GM12878 (cell line): Measurements from ENCODE around the gene STXBP2. TPM values are rescaled to one million over a fixed set of nuclear protein-coding genes. Genes with fewer than 3 reads are reported as not detected.

Experiments
- ATAC-seq: fragments of 200-7000 bp; cut with Tn5 transposase; 3 replicates; pipeline ENCODE4 v1.9.1; 2020; ENCODE audit warnings: mild to moderate bottlenecking, moderate library complexity
- BruUV-seq: library from RNA; stranded (reverse); fragments of 400-500 nt; replicated peaks from 2 replicates; lab custom pipeline; 2021; lab: Mats Ljungman, UMichigan
- CTCF ChIA-PET: fragments of 300-600 bp; sonication (Branson Sonifier 250); formaldehyde crosslinking; extraction: SDS; loops from one replicate; lab custom pipeline; 2021; ENCODE audit warnings: inconsistent platforms; lab: Yijun Ruan, JAX
- POLR2A ChIA-PET: fragments of 350-600 bp; formaldehyde crosslinking; extraction: SDS; loops from one replicate; lab custom pipeline; 2021; ENCODE audit warnings: inconsistent platforms; lab: Charles Lee
- RAD21 ChIA-PET: fragments of 300-600 bp; sonication (Branson Sonifier 250); formaldehyde crosslinking; loops from one replicate; lab custom pipeline; 2023; ENCODE audit warnings: antibody characterized with exemption; ENCODE audit not compliant: unreplicated experiment; lab: Charles Lee
- SMC1A ChIA-PET: fragments of 300-600 bp; sonication (Branson Sonifier 250); formaldehyde crosslinking; loops from one replicate; lab custom pipeline; 2023; ENCODE audit not compliant: unreplicated experiment, uncharacterized antibody; lab: Charles Lee
- DNase-seq: peaks from one replicate; pipeline ENCODE4 v3.0.0-alpha.2; 2011; ENCODE audit warnings: low read depth, low spot score
- FAIRE-seq: peaks from 3 replicates; lab custom pipeline; 2011; peaks lifted over from hg19 to GRCh38; lab: Jason Lieb, UNC
- H2AFZ ChIP-seq: 2 replicates; pipeline ENCODE4 v1.6.0; 2011; ENCODE audit warnings: low read depth, low read length, control low read depth; ENCODE audit not compliant: control insufficient read depth
- H3K27ac ChIP-seq: 2 replicates; pipeline ENCODE4 v1.5.1; 2011; ENCODE audit warnings: control low read depth; ENCODE audit not compliant: control insufficient read depth, insufficient read depth
- H3K27me3 ChIP-seq, 2 experiments: replicated peaks in 1 of 2; 2 replicates each; pipeline versions ENCODE4 v1.6.0 to v1.6.1; 2011; ENCODE audit warnings: low read length in 1 of 2; ENCODE audit not compliant: control insufficient read depth in 2 of 2, insufficient read depth in 2 of 2
- H3K36me3 ChIP-seq, 2 experiments: 2 replicates each; pipeline ENCODE4 v1.5.1; 2011; ENCODE audit warnings: low read length in 1 of 2; ENCODE audit not compliant: control insufficient read depth in 2 of 2, insufficient read depth in 2 of 2
- H3K4me1 ChIP-seq: 2 replicates; pipeline ENCODE4 v1.6.1; 2011; ENCODE audit warnings: mild to moderate bottlenecking, low read length, moderate library complexity, mixed read lengths; ENCODE audit not compliant: control insufficient read depth, insufficient read depth
- H3K4me2 ChIP-seq: 2 replicates; pipeline ENCODE4 v1.6.0; 2011; ENCODE audit warnings: control low read depth; ENCODE audit not compliant: control insufficient read depth, insufficient read depth
- H3K4me3 ChIP-seq: fragments of 200-600 bp; sonication (generic); 2 replicates; pipeline ENCODE4 v1.5.1; 2016
- H3K79me2 ChIP-seq: 2 replicates; pipeline ENCODE4 v1.6.0; 2011; ENCODE audit warnings: low read length; ENCODE audit not compliant: control insufficient read depth, insufficient read depth
- H3K9ac ChIP-seq: 2 replicates; pipeline ENCODE4 v1.8.0; 2011; ENCODE audit warnings: low read length, control low read depth, mixed read lengths; ENCODE audit not compliant: control insufficient read depth, insufficient read depth
- H3K9me3 ChIP-seq: replicated peaks from 3 replicates; pipeline ENCODE4 v1.5.1; 2011; ENCODE audit warnings: mild to moderate bottlenecking, low read length; ENCODE audit not compliant: control insufficient read depth, insufficient read depth
- H4K20me1 ChIP-seq: 2 replicates; pipeline ENCODE4 v1.6.0; 2011; ENCODE audit not compliant: control insufficient read depth, insufficient read depth
- CBFB ChIP-seq: IDR thresholded peaks from 2 replicates; pipeline ENCODE4 v1.6.1; 2016; ENCODE audit warnings: antibody characterized with exemption, low read depth
- IKZF2 ChIP-seq, 2 experiments: fragments of 450-650 bp; IDR thresholded peaks; 2 replicates each; pipeline ENCODE4 v1.6.1; 2017; ENCODE audit warnings: mild to moderate bottlenecking in 2 of 2, moderate library complexity in 2 of 2
- MEF2A ChIP-seq: IDR thresholded peaks from 2 replicates; pipeline ENCODE4 v1.6.1; 2011; ENCODE audit warnings: low read depth, mild to moderate bottlenecking, low read length, moderate library complexity; ENCODE audit not compliant: insufficient read depth
- NFXL1 ChIP-seq: fragments of 450-650 bp; IDR thresholded peaks from 2 replicates; pipeline ENCODE4 v1.6.1; 2017; ENCODE audit warnings: antibody characterized with exemption, mild to moderate bottlenecking, borderline replicate concordance
- NFYA ChIP-seq: IDR thresholded peaks from 2 replicates; pipeline ENCODE4 v1.6.1; 2011; ENCODE audit warnings: low read depth, mild to moderate bottlenecking, low read length, improper control_type of control experiment, borderline replicate concordance
- NR2F1 ChIP-seq: fragments of 450-650 bp; conservative IDR thresholded peaks from 2 replicates; pipeline ENCODE4 v1.6.1; 2017; ENCODE audit warnings: mild to moderate bottlenecking
- PML ChIP-seq: IDR thresholded peaks from 2 replicates; pipeline ENCODE4 v1.6.1; 2012; ENCODE audit warnings: low read length, inconsistent platforms
- RELA ChIP-seq: fragments of 450-650 bp; IDR thresholded peaks from 2 replicates; pipeline ENCODE4 v1.8.0; 2014; ENCODE audit warnings: borderline replicate concordance; ENCODE audit not compliant: partially characterized antibody
- SMARCA5 ChIP-seq: fragments of 450-650 bp; IDR thresholded peaks from 2 replicates; pipeline ENCODE4 v1.6.1; 2017; ENCODE audit warnings: mild to moderate bottlenecking
- YY1 ChIP-seq: IDR thresholded peaks from 2 replicates; pipeline ENCODE4 v1.6.1; 2011; ENCODE audit warnings: low read depth, mild to moderate bottlenecking, low read length
- ZNF207 ChIP-seq: fragments of 450-650 bp; IDR thresholded peaks from 2 replicates; pipeline ENCODE4 v1.6.1; 2014; ENCODE audit warnings: antibody characterized with exemption, mild to moderate bottlenecking, borderline replicate concordance
- WGBS: methylation state at CpG from one replicate; pipeline ENCODE4 v1.1.6; 2016; ENCODE audit warnings: low lambda C conversion rate; ENCODE audit not compliant: insufficient replicate concordance, insufficient coverage; ENCODE audit errors: missing lambda C conversion rate; 5-methylcytosine and 5-hydroxymethylcytosine counted together
- in situ Hi-C: fragments of 300-500 bp; cut with MboI; formaldehyde crosslinking; loops from 9 replicates; pipeline ENCODE4 v1.14.3; 2018; ENCODE audit warnings: mixed read lengths
- intact Hi-C: fragments of 100-400 bp; cut with micrococcal nuclease; formaldehyde crosslinking; loops from one replicate; pipeline ENCODE4 v1.14.2; 2022; ENCODE audit not compliant: unreplicated experiment
- polyA plus RNA-seq, 11 experiments: library from polyadenylated mRNA; depleted of rRNA in 4 of 11; unstranded in 6 of 11; stranded (reverse) in 5 of 11; fragments of >200 nt; fragmentation: Nextera tagmentation in 4 of 11; fragmentation: Illumina TruSeq in 1 of 11; extraction: Ambion mirVana in 4 of 11; extraction: Trizol in 1 of 11; gene quantifications; 1 replicate in 1 of 11; 2 replicates in 10 of 11; pipeline versions ENCODE4 v1.2.1 to v1.2.3, GENCODE V29; 2011 to 2016; ENCODE audit warnings: inconsistent platforms in 2 of 11, missing spikeins in 2 of 11, low read depth in 1 of 11
- total RNA-seq, 4 experiments: library from RNA; depleted of rRNA in 3 of 4; stranded (reverse); fragments of >200 nt in 3 of 4; fragmentation: Illumina TruSeq in 1 of 4; extraction: Trizol in 1 of 4; gene quantifications; 2 replicates each; pipeline versions ENCODE4 v1.2.1 to v1.2.3, GENCODE V29; 2013 to 2021
- TF ChIP-seq, protein P1 (sequence below): IDR thresholded peaks from 2 replicates; pipeline ENCODE4 v1.6.1; 2012; ENCODE audit warnings: low read length, inconsistent platforms
- TF ChIP-seq, protein P2 (sequence below): fragments of 450-650 bp; IDR thresholded peaks from 2 replicates; pipeline ENCODE4 v1.6.1; 2017; ENCODE audit warnings: mild to moderate bottlenecking, moderate library complexity

The STXBP2 gene
- total and polyA plus RNA-seq, 10 of the 15 experiments (the other 5 are each of a cell fraction or from before 2014, with no cell fraction given): 2.6 to 111 (median 61.4) TPM

DNA sequence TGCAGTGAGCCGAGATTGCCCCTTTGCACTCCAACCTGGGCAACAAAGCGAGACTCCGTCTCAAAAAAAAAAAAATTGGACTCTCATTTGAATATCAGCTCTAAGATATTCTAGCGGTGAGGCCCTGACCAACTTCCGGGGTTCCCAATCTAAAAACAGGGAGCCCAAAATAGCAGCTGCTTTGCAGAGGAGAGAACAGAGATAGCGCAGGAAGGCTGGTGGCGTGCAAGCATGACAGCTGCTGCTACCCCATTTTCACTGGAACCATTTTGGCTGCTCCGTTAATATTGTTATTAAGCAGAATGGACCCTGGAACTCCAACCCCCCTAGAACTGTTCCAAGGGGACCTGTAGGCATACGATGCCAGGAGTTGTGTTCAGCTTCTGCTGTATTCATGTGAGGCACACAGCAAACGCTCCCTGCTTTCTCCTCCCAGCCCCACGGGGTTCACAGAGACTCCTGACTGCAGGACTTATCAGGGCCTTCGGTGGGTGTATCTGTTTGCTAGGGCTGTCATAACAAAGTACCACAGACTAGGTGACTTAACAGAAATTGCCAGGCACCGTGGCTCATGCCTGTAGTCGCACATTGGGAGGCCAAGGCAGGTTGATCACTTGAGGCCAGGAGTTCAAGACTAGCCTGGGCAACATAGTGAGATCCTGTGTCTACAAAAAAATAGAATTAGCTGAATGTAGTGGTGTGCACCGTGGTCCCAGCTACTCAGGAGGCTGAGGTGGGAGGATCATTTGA lies 11.5 kb downstream of the STXBP2 start:
- RAD21 ChIA-PET: interaction anchor here (1.0 kb wide), 1 partner anchor 80 kb away, joined by 3 read pairs; no protein-coding TSS in a partner anchor

More for the DNA sequence above, 11.5 kb downstream of the STXBP2 start:
- no peaks in the 10 kb centered on the region; a peak in 2 of 4 replicates for H3K36me3 ChIP-seq
- DNase-seq: no peak
- no peaks in the 10 kb centered on the region for H4K20me1 ChIP-seq
- H3K9me3 ChIP-seq: no peaks in the 10 kb centered on the region
- in situ Hi-C loops: no loop called here
- intact Hi-C loops: no loop called here
- no peak overlapping the region for H3K27ac ChIP-seq
- 59% methylated on average over 15 of the region's 15 CpGs for WGBS
- H3K4me1 ChIP-seq: peaks cover 6% of the 10 kb centered on the region
- TF ChIP-seq, protein P1, sequence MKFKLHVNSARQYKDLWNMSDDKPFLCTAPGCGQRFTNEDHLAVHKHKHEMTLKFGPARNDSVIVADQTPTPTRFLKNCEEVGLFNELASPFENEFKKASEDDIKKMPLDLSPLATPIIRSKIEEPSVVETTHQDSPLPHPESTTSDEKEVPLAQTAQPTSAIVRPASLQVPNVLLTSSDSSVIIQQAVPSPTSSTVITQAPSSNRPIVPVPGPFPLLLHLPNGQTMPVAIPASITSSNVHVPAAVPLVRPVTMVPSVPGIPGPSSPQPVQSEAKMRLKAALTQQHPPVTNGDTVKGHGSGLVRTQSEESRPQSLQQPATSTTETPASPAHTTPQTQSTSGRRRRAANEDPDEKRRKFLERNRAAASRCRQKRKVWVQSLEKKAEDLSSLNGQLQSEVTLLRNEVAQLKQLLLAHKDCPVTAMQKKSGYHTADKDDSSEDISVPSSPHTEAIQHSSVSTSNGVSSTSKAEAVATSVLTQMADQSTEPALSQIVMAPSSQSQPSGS: no peak
- TF ChIP-seq SMARCA5: no peak
- no peak for TF ChIP-seq ZNF207
- no peak for TF ChIP-seq IKZF2 (IDR thresholded peaks at IDR 0.05)
- TF ChIP-seq NFXL1: no peak
- no peak for TF ChIP-seq CBFB
- 0 out of 2 replicates have a peak, but pooled peaks have one; percentile 21 for TF ChIP-seq PML
- no peak for TF ChIP-seq NR2F1
- peak; percentile 87 for TF ChIP-seq MEF2A
- no peak for TF ChIP-seq NFYA
- no peak for TF ChIP-seq RELA
- TF ChIP-seq YY1: 0 out of 2 replicates have a peak, but pooled peaks have one; percentile 18
- TF ChIP-seq, protein P2, sequence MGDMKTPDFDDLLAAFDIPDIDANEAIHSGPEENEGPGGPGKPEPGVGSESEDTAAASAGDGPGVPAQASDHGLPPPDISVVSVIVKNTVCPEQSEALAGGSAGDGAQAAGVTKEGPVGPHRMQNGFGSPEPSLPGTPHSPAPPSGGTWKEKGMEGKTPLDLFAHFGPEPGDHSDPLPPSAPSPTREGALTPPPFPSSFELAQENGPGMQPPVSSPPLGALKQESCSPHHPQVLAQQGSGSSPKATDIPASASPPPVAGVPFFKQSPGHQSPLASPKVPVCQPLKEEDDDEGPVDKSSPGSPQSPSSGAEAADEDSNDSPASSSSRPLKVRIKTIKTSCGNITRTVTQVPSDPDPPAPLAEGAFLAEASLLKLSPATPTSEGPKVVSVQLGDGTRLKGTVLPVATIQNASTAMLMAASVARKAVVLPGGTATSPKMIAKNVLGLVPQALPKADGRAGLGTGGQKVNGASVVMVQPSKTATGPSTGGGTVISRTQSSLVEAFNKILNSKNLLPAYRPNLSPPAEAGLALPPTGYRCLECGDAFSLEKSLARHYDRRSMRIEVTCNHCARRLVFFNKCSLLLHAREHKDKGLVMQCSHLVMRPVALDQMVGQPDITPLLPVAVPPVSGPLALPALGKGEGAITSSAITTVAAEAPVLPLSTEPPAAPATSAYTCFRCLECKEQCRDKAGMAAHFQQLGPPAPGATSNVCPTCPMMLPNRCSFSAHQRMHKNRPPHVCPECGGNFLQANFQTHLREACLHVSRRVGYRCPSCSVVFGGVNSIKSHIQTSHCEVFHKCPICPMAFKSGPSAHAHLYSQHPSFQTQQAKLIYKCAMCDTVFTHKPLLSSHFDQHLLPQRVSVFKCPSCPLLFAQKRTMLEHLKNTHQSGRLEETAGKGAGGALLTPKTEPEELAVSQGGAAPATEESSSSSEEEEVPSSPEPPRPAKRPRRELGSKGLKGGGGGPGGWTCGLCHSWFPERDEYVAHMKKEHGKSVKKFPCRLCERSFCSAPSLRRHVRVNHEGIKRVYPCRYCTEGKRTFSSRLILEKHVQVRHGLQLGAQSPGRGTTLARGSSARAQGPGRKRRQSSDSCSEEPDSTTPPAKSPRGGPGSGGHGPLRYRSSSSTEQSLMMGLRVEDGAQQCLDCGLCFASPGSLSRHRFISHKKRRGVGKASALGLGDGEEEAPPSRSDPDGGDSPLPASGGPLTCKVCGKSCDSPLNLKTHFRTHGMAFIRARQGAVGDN: no peak
- H3K4me3 ChIP-seq: no peak overlapping the region
- H3K79me2 ChIP-seq: no peaks in the 10 kb centered on the region
- ATAC-seq: no peak
- H3K4me2 ChIP-seq: 0 out of 2 replicates have a peak overlapping the region, but pooled peaks have one; percentile 7
- no peak overlapping the region for H2AFZ ChIP-seq
- POLR2A ChIA-PET: no interaction called here
- H3K27me3 ChIP-seq: no peaks in the 10 kb centered on the region; a peak in 1 of 4 replicates
- no peak overlapping the region for H3K9ac ChIP-seq
- CTCF ChIA-PET: interaction anchor here (1.0 to 2.2 kb wide), 4 partner anchors 33 to 255 kb away, joined by 3 to 8 read pairs (median 4); partner anchors contain the start of genes MAP2K7 and TRAPPC5
- BruUV-seq: no TSS peak
- no peak for FAIRE-seq
- SMC1A ChIA-PET: interaction anchor here (1.3 kb wide), 1 partner anchor 132 kb away, joined by 3 read pairs; no protein-coding TSS in a partner anchor
